Astrocyte of the cerebellum (primary cell): ENCODE data around the gene BRF1.

ENCODE experiments used
- DNase-seq: peaks from one replicate; pipeline ENCODE4 v3.0.0-alpha.2; 2011; ENCODE audit warnings: low read depth
- H3K4me3 ChIP-seq: 2 replicates; pipeline ENCODE4 v1.5.1; 2011; ENCODE audit warnings: mild to moderate bottlenecking, low read depth, low read length, moderate library complexity
- in situ Hi-C: cut with HindIII; loops from 2 replicates; pipeline ENCODE4 v1.10.0; 2017; ENCODE audit warnings: low sequenced_read_pairs
- TF ChIP-seq, protein P1 (sequence below): IDR thresholded peaks from 2 replicates; pipeline ENCODE4 v1.5.1; 2012; ENCODE audit warnings: low read length, low read depth, moderate library complexity, mild to moderate bottlenecking; ENCODE audit errors: missing control alignments

Gene BRF1

DNA sequence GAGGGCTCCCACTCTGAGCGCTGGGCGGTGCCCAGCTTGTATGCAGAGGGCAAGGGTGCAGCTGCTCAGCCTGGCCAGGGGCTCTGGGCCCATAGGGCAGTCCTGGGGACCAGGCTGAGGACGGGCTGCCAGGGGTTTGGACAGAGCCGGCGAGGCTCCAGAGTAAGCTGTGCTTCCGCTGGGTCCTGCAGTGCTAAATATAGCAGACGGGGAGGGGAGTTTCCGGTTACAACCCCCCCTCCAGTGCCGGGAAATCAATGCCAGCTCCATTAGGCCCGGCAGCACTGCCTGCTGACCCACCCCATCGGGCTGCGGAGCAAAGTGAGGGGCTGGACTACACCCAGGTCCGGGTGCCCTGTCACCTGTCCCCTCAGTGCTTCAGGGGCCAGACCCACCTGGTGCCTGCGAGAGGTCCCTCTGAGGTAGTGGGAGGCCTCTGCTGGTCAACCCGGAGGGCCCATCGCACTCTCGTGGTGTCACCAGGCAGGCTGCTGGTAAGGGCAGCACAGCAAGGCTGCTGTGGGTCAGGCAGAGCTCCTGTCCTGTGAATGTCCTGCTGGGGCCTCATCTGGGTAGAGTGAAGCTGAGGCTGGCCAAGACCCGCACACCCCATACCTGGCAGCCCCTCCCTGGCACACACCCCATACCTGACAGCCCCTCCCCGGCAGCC is 129.7 kb downstream of the BRF1 start:
- no peak overlapping the region for H3K4me3 ChIP-seq
- no peak for DNase-seq
- in situ Hi-C loops, result no loop called here
- TF ChIP-seq, protein P1, sequence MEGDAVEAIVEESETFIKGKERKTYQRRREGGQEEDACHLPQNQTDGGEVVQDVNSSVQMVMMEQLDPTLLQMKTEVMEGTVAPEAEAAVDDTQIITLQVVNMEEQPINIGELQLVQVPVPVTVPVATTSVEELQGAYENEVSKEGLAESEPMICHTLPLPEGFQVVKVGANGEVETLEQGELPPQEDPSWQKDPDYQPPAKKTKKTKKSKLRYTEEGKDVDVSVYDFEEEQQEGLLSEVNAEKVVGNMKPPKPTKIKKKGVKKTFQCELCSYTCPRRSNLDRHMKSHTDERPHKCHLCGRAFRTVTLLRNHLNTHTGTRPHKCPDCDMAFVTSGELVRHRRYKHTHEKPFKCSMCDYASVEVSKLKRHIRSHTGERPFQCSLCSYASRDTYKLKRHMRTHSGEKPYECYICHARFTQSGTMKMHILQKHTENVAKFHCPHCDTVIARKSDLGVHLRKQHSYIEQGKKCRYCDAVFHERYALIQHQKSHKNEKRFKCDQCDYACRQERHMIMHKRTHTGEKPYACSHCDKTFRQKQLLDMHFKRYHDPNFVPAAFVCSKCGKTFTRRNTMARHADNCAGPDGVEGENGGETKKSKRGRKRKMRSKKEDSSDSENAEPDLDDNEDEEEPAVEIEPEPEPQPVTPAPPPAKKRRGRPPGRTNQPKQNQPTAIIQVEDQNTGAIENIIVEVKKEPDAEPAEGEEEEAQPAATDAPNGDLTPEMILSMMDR, result no peak

DNA sequence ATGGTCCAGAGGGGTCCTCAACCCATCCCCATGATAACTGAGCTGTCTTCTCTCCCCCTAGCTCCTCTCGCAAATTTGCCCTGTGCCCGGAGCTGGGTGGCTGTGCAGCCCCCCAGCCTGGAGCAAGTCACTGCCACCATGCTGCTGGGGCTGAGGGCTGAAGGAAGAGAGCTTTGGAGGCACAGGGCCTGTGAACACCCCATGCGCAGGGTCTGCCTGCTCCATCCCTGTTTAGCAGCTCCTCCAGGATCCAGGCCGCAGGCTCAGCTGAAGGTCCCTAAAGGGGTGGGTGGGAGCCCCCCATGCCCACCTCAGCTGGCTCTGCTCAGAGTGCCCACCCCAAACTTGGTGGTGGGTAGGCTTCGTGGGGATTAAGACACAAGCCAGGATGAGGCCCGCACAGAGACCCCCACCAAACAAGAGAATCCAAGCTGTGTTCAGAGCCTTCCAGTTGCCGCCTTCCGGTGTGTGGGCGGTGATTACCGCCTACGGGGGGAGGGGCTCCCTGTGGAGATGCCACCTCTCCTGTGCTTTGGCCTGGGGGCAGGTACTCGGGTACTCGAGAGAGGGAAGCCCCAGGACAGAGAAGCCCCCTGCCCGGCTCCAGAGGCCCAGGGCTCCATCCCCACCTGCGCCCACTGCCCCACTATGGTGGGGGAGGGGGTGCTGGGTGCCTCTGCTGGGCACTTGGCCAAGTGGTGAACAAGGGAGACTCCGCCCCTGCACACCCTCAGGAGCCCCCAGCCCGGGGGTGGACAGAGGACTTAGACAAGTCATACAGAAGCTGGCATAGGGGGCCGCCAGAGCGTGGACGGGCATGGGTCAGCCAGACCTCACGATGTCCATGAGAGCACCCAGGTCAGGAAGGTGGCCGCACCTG is 130.8 kb downstream of the BRF1 start:
- H3K4me3 ChIP-seq, result no peak overlapping the region
- in situ Hi-C loops, result no loop called here
- TF ChIP-seq, protein P1, result no peak
- no peak for DNase-seq

DNA sequence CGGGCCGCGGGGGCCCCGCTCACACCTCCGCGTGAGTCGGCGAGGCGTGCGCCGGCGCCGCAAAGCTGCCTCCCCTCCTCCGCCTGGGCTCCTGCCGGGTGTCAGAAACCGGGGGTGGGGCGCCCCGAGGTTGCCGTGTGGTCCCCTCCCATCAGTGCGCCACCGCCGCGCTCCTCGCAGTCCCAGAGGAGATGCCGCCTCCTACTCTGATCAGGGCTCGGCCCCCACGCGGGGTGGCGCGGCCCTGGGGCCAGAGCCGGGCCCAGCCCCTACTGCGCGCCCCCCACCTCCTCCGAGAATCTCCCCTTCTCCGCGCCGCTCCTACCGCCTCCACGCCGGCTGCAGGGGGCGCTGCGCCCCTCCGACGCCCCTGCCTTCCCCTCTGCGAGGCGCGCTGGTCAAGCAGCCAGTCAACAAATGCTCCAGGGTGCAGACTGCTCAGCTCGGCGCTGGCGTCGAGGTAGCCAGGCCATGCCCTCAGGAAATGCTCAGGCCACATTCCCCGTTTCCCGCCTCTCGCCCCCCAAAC is 131.8 kb downstream of the BRF1 start:
- in situ Hi-C loops, result no loop called here
- DNase-seq, result no peak
- H3K4me3 ChIP-seq, result no peak overlapping the region
- TF ChIP-seq, protein P1, result peak; percentile 45

DNA sequence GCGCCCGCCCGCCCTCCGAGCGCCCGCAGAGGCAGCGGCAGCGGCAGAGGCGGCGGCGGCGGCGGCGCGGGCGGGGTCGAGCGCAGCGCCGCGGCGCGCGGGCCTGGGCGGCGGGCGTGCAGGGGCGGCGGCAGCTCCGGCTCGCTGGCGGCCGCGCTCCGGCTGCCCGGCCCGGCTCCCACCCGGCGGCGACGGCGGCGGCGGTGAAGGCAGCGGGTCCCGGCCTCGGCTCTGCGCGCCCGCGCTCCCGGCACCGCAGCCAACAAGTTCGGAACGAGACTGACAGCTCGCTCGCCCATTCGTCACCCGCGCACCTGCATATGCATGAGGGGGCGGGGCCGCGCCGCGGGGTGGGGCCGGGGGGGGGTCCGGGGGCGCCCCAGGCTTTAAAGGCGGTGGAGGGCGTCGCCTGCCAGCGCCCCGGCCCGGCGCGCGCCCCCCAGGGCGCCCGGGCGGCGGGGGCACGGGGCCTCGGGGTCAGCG is 132.3 kb downstream of the BRF1 start, which contains the start of gene JAG2:
Gene JAG2, minus strand, starts transcription at position 281 of the 483 bp plus-strand sequence. CDS start 356 bp downstream, outside the sequence.
- in situ Hi-C loops, result no loop called here
- no peak for DNase-seq
- TF ChIP-seq, protein P1, result no peak
- no peak within 1 kb of the TSS for H3K4me3 ChIP-seq

DNA sequence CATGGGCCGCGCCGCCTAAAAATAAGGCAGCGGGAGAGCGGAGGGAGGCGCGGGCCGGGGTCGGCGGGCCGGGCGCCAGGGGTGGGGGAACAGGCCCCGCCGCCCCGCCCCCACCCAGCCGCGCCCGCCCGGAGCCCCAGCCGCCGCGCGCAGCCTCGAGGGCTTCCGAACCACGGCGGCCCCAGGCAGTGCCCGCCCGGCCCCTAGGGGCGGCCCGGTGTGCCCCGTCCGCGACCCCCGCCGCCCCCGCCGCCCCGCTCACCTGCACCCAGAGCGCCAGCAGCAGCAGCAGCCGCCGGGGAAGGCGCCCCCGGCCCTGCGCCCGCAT is 132.7 kb downstream of the BRF1 start:
- no peak for DNase-seq
- no peak overlapping the region for H3K4me3 ChIP-seq
- in situ Hi-C loops, result no loop called here
- TF ChIP-seq, protein P1, result no peak

DNA sequence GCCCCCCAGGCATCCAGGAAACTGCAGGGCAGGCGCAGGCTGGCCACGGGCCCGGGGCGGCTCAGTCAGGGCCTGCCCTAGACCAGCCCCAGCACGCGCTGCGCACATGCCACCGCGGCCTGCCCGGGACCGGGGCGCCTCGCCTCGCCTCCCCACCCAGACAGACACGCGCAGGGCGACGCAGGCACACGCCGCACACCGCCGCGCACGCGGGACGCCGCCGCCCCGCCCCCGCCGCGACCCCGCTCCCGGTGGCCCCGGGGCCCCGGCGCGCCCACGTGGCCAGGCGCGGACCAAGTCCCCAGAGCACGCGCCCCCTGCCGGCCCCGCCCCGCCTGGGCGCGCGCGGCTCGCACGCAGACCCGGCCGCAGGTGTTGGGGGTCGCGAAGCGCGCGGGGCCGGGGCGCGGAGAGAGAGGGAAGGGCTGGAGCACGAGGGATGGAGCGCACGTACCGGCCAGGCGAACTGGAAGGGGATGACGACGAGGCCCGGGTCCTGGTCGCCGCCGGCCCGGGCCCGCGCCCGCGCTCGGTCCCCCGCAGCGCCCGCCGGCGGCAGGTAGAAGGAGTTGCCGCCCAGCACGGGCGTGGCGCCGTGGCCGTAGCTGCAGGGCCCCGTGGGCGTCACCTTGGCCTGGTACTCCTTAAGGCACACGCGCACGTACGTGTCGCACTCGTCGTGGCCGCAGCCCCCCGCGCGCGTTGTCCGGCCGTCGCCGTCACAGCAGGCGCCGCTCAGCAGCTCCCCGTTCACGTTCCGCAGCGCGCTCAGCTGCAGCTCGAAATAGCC is 133.3 kb downstream of the BRF1 start:
- no peak for DNase-seq
- TF ChIP-seq, protein P1, result no peak
- in situ Hi-C loops, result no loop called here
- H3K4me3 ChIP-seq, result no peak overlapping the region
